GM21367 (cell line): ENCODE results near the gene CDKAL1.
"Not testable (repeated sequence)": the region's sequence is repeated elsewhere in the genome, so short reads cannot be mapped to it uniquely, and the experiment has no call there.

Experiments used
- ATAC-seq: cut with Tn5 transposase; IDR thresholded peaks from one replicate; pipeline ENCODE4 v1.9.1; 2021; ENCODE audit not compliant: unreplicated experiment

The CDKAL1 gene

DNA sequence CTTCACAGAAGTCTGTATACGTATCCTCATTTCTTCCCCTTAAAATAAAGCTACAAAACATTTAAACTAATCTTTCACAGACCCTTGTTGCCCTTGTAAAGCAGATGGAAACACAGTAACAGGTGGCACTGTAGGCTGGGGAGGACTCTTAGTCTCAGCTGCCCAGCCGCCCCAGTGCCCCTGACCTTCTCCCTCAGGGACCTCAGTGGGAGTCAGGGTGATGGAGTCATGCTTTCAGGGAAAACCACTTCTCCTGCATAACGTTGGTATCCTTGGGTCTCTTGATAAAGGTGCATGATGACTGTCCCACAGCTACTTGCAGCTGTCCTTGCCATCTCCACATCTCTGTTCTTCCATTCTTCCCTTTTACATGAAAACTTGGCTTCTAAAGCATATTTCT lies 198.6 kb downstream of the CDKAL1 start:
- ATAC-seq = no peak

DNA sequence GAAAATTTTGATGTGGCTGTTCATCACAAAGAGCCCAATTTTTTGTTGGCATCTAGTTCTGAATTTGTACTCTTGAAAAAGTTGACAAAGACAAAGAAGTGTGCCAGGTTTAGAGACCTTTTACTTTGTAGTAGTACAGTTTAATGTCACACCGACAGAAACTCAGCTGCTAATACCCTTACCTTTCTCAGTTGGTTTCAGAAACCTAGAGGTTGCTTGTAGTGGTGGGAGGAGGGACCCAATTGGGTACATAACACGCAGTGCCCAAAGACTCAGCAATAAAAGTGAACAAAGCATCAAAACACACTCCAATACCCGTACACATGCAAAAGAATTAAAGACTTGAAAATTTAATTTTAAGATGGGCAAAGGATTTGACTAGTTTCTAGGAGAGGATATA lies 203.7 kb downstream of the CDKAL1 start:
- no peak for ATAC-seq

DNA sequence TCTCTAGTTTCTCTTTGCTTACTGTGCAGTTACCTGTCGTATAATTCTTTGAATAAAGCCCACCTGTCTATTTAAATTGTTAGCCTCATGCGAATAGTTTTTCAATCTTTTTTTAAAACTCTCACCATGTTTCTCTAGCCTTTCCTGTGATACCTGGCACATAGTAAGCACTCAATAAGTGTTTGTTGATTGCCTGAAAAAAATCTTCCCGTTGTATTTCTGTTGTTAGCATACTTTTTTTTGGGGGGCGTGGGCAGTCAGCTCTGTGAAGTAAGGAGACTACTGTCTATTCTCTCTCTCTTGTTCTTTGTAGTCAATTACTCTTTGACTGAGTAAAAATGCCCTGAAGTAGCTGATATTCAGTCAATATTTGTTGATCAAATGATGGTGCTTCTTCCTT lies 205.8 kb downstream of the CDKAL1 start:
- ATAC-seq = no peak

DNA sequence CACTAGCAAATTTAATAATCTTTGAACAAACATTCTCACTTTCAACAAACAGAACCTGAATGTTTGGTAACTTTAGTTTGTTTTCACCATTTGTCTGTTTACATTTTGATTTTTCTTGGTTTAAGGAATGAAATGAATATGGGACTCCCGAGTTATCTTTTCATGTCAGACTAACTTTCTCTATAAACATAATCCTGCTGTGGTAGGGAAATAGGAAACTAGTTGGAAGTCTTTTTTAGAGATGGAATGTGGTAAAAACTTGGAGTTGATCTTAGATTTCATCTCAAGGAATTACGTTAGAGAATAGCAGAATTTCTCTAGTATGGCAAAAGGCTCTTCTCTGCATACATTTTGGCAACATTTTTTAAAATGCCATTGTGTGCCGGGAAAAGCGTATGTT lies 206.5 kb downstream of the CDKAL1 start:
- no peak for ATAC-seq

DNA sequence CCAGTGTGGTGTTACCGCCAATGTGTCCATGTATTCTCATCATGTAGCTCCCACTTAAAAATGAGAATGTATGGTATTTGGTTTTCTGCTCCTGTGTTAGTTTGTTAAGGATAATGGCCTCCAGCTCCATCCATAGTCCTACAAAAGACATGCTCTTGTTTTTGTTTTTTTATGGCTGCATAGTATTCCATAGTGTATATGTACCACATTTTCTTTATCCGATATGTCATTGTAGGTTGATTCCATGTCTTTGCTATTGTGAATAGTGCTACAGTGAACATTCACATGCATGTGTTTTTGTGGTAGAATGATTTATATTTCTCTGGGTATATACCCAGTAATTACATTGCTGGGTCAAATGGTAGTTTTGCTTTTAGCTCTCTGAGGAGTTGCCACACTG lies 207.2 kb downstream of the CDKAL1 start:
- ATAC-seq = no peak

DNA sequence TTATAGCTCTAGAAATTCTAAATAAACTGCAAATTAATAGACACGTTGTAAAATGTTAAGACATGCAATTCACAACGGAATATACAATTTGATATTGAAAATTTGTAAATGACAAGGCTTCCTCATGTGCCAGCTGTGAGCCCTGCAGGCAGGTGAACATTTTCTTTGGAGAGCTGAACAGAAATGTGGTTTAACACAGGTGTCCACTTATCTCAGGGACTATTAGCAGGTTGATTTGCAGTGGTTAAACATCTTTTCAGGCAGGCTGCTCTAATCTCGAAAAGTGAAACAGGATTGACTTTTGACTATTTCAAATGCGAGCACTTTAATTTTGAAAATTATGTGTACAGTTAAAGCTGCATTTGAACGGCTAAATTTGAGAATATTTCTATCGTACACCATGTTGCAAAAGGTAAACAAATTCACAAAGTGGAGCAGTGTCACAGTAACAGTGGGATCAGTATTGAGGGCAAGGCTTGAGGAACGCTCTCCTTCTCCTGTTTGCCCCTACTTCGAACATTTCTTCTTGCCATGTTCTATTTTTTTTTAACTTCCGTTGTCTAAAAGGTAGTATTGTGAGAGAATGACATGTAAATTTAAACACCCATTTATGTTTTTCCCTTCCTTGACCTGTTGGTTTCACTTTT lies 210.8 kb downstream of the CDKAL1 start:
- ATAC-seq = no peak

DNA sequence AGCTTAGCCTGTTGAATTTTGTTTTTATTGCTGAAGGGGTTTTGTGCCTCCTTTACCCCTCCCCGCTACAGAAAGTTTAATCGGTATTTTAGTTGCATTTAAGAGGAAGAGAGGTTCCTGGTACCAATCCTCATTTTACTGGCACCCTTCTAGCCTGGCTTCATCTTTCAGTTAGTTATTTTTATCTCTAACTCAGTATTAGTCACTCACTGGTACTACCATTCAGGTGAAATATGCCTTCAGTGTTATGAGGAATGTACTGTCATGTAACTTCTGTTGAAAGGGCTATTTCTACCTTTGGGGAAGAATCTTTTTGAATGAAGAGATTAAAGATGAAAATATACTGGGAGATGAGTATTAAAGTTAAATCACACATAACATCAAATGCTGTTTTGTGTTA lies 211.8 kb downstream of the CDKAL1 start:
- ATAC-seq = no peak

DNA sequence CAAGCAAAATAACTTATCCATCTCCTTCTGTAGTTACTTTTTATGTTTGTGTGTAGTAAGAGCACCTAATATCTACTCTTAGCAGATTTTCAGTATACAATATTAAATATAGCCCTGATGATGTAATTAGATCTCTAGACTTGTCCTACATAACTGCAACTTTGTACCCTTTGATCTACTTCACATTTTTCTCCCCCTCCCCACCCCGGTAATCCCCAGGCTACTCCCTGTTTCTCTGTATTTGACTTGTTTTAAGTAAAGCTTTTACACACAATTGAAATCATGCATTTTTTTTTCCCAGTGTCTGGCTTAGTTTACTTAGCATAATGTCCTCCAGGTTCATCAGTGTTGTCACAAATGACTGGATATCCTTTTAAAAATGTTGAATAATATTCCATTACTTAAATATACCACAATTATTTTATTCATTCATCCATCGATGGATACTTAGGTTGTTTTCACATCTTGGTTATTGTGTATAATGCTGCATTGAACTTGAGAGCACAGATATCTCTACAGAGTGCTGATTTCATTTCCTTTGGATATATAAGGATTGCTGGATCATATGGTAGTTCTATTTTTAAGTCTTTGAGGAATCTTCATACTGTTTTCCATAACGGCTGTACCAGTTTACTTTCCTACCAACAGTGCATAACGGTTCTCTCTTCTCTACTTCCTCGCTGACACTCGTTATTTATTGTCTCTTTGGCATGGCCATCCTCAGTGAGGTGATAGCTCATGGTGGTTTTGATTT lies 212.7 kb downstream of the CDKAL1 start:
- ATAC-seq = no peak

DNA sequence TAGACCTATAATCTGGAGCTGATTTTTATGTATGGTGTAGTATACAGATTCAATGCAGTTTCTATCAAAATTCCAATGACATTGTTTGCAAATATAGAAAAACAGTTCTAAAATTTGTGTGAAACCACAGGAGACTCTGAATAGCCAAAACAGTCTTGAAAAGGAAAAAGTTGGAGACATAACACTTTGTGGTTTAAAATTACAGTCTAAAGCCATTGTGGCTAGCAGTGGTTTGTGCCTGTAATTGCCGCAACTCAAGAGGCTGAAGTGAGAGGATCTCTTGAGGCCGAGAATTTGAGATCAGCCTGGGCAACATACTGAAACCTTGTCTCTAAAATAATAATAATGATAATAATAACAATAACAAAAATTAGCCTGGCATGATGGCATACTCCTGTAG lies 213.7 kb downstream of the CDKAL1 start:
- ATAC-seq = no peak

DNA sequence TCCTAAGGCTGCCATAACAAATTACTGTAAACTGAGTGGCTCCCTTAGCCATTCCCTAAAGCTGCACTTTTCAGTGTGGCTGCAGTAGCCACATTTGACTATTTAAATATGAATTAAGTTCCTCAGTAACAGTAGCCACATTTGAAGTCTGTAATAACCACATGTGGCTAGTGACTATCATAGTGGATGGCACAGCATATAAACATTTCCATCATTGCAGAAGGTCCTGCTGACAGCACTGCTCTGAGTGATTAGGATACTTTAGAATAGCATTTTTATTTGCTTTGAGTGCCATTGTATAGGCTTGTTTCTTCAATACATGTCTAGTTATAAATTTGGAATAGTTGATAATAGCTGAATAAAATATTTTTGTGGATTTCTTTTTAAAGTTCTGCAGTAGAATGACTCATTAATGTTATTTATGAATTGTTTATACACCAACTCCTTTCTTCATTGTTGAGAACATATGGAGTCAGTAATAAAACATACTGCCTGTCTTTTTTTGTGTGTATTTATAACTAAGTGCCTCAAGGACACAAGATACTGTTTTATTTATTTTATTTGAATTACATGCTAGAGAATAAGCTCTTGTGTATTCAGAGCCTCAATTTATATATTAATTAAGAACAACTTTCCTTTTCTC lies 217.2 kb downstream of the CDKAL1 start:
- no peak for ATAC-seq

DNA sequence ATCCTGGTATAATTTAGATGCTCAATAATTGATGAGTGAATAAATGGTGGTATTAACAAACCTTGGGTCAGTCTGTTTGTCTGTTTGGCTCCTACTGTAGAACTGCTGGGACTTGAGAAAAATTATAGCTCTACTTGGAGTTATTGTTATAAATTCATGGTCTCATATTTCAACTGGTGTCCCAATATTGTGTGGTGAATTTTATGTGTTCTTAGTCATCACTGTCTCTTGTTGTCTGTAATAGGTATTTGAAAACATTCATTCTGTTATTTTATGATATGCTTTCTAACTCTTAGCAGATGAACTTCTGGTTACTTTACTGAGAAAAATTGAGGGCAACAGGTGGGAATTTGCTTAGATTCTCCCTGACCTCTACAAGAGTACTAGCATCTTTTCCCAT lies 221.4 kb downstream of the CDKAL1 start:
- no peak for ATAC-seq

DNA sequence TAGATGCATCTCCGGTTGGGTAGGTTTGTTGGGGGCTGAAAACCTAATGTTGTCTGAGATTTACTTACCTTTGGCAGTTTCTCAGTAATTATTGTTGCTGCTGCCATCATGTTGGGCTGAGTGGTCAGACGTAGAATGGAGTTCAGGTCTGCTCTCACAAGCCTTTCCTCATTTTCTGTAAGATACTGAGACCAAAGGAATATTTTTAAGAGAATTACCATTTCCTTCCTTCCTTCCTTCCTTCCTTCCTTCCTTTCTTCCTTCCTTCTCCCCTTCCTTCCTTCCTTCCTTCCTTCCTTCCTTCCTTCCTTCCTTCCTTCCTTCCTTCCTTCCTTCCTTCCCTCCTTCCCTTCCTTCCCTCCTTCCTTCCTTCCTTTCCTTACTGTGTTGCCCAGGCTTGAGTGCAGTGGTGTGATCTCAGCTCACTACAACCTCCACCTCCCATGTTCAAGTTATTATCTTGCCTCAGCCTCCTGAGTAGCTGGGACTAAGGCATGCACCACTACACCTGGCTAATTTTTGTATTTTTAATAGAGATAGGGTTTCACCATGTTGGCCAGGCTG lies 222.4 kb downstream of the CDKAL1 start:
- ATAC-seq = not testable (repeated sequence)

DNA sequence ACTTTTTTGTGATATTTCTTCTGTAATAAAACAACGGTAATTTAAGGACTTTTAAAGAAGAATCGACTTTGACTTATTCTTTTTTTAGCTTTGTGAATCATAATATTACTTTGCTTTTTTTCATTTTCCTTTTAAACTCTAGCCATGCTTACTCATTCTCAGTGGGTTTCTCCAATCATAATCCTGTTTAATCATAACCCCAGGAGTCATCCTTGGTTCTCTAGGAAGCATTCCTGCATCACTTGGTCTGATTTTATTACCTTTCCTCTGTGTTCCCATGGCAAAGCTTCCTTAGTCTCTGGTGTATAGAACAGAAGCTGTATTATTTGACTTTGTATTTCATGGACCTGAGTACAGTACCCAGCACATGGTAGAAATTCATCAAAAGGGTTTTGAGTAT lies 223.5 kb downstream of the CDKAL1 start:
- ATAC-seq = no peak

DNA sequence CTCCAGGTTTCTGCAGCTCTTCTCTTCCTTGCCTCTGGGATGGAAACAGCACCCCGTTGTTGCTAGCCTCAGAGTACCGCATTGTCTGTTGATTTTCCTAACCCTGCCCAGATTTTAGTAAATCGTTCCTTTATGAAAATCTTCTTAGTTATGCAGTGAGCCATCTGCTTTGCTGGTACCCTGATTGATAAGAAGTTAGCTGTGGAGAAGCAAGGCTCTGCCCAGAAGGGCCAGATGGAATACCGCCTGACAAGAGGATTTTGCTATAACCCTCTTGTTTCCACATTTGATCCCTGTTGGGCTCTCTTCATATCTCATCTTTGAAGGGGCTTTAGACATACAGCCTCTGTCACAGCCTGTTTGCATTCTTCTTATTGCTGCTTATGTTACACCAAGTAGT lies 229.0 kb downstream of the CDKAL1 start:
- no peak for ATAC-seq

DNA sequence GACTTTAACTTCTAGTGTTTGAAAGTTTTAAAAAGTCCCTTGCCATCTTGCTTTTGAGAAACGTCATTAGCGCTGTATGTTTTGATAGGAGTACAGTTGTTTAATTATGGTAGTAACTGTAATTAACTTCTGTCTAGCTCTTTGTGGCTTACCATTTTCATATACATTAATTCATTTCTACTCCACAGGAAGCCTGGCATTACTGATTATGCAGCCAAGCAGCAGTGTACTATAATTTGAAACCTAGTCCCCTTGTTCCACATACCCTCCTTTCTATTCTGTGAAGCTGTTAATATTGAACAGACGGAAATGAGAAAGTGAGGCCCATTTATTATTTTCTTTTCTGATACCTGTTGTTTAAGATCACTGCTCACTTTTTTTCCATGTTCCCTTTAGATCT lies 235.4 kb downstream of the CDKAL1 start:
- no peak for ATAC-seq

DNA sequence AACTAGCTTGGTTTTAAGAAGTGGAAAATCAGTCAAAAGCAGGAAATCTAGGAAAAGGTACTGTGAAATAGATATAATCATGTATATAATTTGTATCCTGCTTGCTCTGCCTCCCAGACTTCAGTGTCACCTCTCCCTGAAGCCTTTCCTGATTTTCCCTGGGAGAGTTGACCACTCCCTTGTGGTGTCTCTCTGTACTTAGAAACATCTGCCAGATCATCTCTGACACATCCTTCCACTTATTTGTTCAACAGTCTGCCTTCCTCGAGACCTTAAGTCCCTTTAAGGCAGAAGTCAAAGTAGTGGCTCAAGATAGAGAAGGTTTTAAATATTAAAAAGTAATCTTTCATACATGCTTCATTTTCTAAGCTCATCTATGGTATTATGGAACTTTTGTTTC lies 236.5 kb downstream of the CDKAL1 start:
- ATAC-seq = no peak

DNA sequence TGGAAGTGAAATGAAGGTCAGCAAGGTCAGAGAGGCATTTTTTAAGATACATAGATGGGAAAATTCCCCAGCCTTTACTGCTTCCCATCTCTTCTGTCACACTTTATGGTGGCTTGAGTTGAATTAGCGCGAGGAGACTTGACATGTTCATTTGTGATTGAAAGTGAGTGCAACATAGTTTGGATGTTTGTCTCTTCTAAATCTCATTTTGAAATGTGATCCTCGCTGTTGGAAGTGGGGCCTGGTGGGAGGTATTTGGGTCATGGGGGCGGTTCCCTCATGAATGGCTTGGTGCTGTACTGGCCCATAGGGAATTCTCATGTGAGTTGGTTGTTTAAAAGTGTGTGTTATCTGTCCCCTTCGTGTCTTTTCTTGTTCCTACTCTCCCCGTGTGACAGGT lies 237.2 kb downstream of the CDKAL1 start:
- no peak for ATAC-seq

DNA sequence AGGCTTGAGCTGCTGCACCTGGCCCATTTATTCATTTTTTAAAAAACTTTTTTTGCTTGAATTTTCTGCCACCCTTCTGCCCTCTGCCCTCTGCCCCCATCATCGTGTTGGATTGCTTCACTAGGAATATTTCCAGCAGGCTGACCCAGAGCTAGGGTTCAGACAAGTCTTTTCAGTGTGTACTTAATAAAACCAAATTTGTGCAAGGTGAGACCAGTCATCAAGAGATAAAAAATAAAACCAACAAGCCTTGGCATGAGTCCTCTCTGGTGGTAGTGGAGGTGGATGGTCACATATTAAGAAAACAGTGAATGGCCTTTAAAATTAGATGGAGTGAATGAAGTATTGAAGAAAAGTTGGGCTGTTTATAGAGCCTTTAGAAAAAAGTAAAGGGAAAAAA lies 239.6 kb downstream of the CDKAL1 start:
- ATAC-seq = no peak

DNA sequence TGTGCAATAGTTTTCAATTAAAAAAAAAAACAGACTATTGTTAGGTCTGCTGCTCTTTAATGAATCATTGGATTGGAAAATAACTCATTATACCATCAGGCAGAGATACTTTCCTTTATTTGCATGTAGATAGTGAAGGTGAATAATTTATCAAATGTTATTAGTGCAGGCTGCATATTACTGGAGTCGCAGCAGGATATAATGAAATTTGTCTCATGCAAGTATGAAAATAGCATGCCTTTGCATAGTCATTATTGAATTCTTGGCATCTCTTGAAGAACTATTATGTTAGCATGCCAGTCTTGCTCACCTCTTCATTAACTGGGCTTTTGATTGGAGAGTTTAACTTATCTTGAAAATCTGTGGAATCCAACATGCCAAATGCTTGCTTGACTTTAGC lies 241.7 kb downstream of the CDKAL1 start:
- ATAC-seq = no peak

DNA sequence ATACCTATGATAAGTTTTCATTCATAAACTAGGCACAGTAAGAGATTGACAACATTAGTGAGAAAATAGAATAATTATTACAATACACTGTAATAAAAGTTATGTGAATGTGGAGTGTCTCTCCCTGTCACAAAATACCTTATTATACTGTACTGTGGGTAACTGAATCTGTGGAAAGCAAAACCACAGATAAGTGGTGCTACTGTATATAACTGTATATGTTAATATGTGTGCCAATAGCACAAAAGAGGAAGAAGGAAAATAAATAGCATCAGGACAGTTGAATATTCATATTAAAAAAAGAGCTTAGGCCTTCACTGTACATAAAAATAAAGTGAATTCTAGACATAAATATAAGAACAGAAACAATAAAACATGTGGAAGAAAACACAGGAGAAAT lies 243.5 kb downstream of the CDKAL1 start:
- ATAC-seq = no peak

DNA sequence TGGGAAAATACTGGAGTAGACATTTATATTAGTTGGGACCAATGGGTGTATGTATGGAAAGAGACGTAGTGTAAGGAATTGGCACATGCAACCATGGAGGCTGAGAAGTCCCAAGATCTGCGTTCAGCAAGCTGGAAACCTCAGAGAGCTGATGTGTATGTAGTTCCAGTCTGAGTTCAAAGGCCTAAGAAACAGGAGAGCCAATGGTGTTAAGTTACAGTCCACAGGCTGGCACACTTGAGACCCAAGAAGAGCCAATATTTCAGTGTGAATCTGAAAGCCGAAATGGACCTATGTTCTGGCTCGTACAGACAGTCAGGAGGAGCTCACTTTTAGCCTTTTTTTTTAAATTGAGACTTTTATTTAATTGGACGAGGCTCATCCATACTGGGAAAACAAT lies 244.2 kb downstream of the CDKAL1 start:
- no peak for ATAC-seq

DNA sequence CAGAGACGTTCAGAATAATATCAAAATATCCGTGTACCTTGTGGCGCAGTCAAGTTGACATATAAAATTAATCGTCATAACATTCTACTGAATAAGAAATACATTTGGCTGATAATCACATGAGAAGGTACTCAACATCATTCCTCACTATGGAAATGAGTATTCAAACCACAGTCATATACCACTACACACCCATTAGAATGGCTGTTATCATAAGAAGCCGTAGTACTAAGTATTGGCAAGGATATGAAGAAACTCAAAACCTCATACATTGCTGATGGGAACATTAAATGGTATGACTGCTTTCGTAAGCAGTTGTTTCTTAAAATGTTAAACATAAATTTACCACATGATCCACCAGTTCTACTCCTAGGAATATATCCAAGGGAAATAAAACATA lies 244.7 kb downstream of the CDKAL1 start:
- no peak for ATAC-seq
